Measurements from ENCODE around the gene LILRB5.

GRCh38 chr19:54204767-54205468 lies 52.2 kb downstream of the LILRB5 start:
- TF ChIP-seq CTCF (conservative IDR thresholded peaks at IDR 0.05; ENCODE audit: low read depth, low read length) (no peak), EZH2 (IDR thresholded peaks at IDR 0.05; ENCODE audit: low read length, unreplicated experiment) (no peak), EZH2phosphoT487 (IDR thresholded peaks at IDR 0.05; ENCODE audit: borderline replicate concordance, low read length) (no peak)
